HG03378 (cell line): Measurements from ENCODE around the gene SPATA4.

Experiments
- ATAC-seq: cut with Tn5 transposase; IDR thresholded peaks from one replicate; pipeline ENCODE4 v1.9.1; 2021; ENCODE audit warnings: mild to moderate bottlenecking, moderate library complexity; ENCODE audit not compliant: unreplicated experiment

The SPATA4 gene

GRCh38 chr4:176189891-176190795 lies 5.2 kb downstream of the SPATA4 start:
- ATAC-seq, result no peak

- no peak for ATAC-seq
Observed at GRCh38 chr4:176188654-176189053, 6.7 kb downstream of the SPATA4 start.

GRCh38 chr4:176187624-176188023 lies 7.8 kb downstream of the SPATA4 start:
- ATAC-seq, result no peak

GRCh38 chr4:176186671-176187395 lies 8.6 kb downstream of the SPATA4 start:
- no peak for ATAC-seq

- no peak for ATAC-seq
Observed at GRCh38 chr4:176186067-176186466, 9.3 kb downstream of the SPATA4 start.

GRCh38 chr4:176185051-176185450 lies 10.3 kb downstream of the SPATA4 start:
- no peak for ATAC-seq

- no peak for ATAC-seq
Observed at GRCh38 chr4:176163041-176163440, 32.3 kb downstream of the SPATA4 start.

GRCh38 chr4:176156656-176157055 lies 38.7 kb downstream of the SPATA4 start:
- no peak for ATAC-seq

GRCh38 chr4:176153124-176153523 lies 42.3 kb downstream of the SPATA4 start:
- no peak for ATAC-seq

- ATAC-seq, result peak; percentile 8
Observed at GRCh38 chr4:176150704-176151103, 44.7 kb downstream of the SPATA4 start.

- peak; percentile 45 for ATAC-seq
Observed at GRCh38 chr4:176150356-176150682, 45.1 kb downstream of the SPATA4 start.

GRCh38 chr4:176149680-176150355 lies 45.6 kb downstream of the SPATA4 start:
- no peak for ATAC-seq

GRCh38 chr4:176142253-176142652 lies 53.1 kb downstream of the SPATA4 start:
- ATAC-seq, result no peak

- no peak for ATAC-seq
Observed at GRCh38 chr4:176139518-176139917, 55.9 kb downstream of the SPATA4 start.

- ATAC-seq, result no peak
Observed at GRCh38 chr4:176137631-176138030, 57.8 kb downstream of the SPATA4 start.

- no peak for ATAC-seq
Observed at GRCh38 chr4:176134670-176135069, 60.7 kb downstream of the SPATA4 start.
